GM18867 (cell line): ENCODE data around the gene ACSL5.
"Not testable (repeated sequence)": the region's sequence is repeated elsewhere in the genome, so short reads cannot be mapped to it uniquely, and the experiment has no call there.

ENCODE experiments used
- ATAC-seq: cut with Tn5 transposase; IDR thresholded peaks from one replicate; pipeline ENCODE4 v1.9.1; 2021; ENCODE audit warnings: mild to moderate bottlenecking, moderate library complexity; ENCODE audit not compliant: unreplicated experiment

Gene ACSL5

GRCh38 chr10:112406806-112407205 is 32.9 kb downstream of the ACSL5 start:
- not testable (repeated sequence) for ATAC-seq

DNA sequence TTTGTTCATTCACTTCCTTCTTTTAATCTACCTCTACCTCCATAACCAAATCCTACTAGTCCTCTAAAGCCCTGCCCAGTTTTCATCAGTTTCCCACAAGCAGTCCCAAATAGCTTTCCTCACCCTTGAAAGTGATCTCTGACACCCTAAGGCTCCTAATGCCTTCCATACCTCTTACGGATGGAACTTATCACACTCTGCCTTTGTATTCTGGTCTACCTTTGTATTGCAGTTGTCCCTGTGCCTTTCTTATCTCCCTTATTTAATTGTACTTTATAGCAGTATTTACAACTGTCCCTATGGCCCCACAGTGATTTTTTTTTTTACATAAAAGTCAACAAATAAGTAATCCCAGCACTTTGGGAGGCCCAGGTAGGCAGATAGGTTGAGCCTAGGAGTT is 33.8 kb downstream of the ACSL5 start:
- no peak for ATAC-seq

- no peak for ATAC-seq
Measured at GRCh38 chr10:112409299-112409698, 35.4 kb downstream of the ACSL5 start.

DNA sequence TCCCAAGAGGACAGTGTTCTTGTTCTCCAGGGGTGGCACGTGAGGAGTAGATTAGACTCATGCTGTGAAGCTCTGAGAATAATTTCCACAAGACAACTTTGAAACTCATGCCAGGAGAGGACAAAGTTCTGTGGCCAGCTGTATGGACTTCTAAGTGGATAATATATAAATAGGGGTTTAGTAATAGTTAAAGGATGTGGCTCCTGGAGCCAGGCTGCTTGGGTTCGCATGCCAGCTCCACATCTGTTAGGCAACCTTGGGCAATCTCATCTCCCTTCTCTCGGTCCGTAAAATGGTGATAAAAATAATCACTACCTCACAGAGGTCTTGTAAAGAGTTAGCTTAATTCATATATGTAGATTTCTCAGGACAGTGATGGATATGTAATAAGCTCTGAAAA is 35.8 kb downstream of the ACSL5 start:
- ATAC-seq = no peak

- no peak for ATAC-seq
Measured at GRCh38 chr10:112412696-112413095, 38.8 kb downstream of the ACSL5 start.

DNA sequence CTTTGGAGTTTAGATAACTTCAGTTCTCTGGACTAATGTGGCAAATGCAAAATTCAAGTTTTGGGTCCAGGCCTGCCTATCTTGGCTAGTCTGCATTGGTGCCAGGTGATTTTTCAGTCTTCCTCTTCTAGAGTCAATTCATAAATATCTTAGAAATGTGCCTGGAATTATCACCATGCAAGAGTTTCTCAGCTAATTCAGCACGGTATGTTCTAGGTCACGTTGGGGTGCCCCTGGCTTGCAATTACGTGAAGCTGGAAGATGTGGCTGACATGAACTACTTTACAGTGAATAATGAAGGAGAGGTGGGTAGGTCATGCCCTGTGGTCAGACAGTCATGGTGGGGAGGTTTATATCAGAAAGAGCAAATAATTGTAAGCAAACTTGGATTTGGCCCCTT is 47.8 kb downstream of the ACSL5 start:
- ATAC-seq = no peak

DNA sequence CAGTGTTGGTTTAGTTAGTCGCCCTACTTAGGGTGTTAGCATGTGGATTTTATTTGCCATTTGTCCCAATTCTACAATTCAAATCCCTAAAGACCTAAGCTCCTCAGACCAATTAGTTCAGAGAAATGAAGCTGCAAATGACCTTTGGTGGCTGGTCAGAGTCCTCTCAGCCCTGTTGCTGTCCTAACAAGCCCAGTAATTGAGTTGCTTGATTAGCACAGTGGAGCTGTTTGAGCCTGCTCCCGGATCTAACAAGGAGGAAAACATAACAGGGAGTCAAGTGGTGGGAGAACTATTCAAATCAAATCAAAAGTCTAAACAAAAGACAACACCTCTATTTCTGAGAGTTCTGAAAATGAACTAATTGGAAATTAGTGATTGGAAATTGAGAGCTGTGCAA is 50.7 kb downstream of the ACSL5 start:
- ATAC-seq = no peak

DNA sequence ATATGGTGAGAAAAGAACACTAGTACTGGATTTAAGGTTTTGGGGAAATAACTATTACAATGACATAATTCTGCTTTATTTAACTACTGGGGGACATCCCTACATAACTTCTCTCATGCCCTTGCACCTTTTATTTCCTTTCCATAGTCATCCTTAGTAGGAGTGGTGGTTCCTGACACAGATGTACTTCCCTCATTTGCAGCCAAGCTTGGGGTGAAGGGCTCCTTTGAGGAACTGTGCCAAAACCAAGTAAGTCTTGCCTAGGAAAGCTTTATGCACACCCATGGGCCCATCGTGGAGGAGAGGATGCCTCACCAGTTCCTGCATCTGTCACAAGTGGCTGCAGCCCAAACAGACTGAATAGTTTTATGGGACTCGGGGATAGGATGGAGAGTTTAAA is 52.2 kb downstream of the ACSL5 start:
- ATAC-seq = no peak

GRCh38 chr10:112429147-112429546 is 55.2 kb downstream of the ACSL5 start:
- peak; percentile 70 for ATAC-seq

GRCh38 chr10:112429654-112430230 is 55.8 kb downstream of the ACSL5 start:
- peak; percentile 8 for ATAC-seq

DNA sequence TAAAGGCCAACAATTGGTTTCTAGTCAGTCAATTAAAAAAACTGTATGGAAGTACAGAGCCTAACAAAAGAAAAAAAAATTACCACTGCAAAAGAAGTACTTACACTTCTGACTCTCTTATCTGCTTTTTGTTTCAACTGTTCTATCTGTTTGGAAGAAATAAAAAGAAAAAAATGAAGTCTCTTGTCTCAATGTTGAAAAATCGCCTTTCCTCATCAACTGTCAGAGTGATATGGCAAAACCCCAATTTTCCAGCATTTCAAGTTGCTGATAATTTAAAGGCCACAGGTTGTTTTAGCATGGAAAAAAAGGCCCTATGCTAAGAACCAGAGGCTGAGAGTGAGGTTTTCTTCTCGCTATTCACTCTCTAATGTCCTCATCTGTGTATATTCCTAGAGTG is 59.2 kb downstream of the ACSL5 start:
- no peak for ATAC-seq

DNA sequence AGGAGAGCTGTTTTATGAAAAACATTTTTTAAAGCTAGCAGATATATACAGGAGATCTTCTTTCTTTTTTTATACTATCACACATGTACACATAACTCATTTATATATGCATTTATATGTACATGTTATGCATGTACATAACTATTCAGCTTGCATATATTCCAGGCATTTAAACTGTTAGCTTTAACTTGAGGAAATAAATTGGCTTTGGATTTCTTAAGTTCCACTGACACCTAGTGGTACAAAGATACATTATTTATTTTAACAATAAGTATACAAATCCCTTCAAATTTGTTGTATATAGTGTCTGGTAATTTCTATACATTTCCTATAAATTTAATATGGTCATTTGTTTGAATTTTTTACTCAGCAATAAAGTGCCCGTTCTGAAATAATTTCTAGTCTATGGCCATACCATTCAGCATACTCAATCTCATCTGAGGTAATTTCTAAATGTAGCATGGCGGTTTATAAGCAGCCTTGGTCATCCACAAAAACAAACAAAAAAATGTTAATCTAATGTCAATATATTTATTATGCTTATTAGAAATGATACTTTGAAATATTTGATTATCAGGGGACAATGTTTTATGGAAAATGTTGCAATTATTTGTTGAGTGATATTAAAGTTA is 61.2 kb downstream of the ACSL5 start:
- peak; percentile 53 for ATAC-seq

GRCh38 chr10:112438356-112438755 is 64.4 kb downstream of the ACSL5 start:
- no peak for ATAC-seq

- ATAC-seq = no peak
Measured at GRCh38 chr10:112441520-112441919, 67.6 kb downstream of the ACSL5 start.

- ATAC-seq = no peak
Measured at GRCh38 chr10:112442063-112442462, 68.1 kb downstream of the ACSL5 start.

DNA sequence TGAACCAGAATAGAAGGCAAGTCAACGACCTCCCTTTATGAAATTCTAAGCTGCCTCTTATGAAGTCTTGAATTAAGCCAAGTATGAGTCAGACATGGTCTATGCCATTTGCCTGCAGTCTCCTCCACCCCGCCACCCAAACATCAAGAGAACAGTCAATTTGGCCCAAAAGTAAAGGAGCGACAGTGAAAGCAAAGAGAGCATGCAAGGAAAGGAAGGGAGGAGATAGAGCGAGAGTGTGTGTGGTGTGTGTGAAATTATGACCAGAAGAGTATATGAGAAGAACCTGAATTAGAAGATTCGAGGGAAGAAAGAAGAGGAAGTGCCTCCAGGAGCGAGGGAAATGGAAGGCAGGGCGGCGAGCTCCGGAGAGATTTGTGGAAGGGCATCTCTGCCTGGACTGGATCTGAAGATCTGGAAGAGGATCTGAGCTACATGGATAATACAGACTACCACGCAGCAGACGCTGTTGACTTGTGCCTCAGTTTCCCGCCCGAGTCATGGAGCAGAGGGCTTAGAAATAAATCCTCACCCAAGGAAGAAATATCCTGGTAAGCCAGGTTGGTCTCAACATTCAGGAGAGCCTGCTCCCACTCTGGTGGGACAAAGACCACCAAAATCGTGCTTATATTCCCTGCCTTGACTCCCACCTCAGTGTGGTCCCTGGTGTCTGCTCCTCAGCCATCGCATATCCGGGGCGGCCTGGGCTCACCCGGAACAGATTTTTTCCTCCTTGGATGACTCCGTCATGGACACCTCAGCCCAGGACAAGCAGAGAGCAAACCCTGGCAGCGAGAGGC is 72.3 kb downstream of the ACSL5 start:
- no peak for ATAC-seq

DNA sequence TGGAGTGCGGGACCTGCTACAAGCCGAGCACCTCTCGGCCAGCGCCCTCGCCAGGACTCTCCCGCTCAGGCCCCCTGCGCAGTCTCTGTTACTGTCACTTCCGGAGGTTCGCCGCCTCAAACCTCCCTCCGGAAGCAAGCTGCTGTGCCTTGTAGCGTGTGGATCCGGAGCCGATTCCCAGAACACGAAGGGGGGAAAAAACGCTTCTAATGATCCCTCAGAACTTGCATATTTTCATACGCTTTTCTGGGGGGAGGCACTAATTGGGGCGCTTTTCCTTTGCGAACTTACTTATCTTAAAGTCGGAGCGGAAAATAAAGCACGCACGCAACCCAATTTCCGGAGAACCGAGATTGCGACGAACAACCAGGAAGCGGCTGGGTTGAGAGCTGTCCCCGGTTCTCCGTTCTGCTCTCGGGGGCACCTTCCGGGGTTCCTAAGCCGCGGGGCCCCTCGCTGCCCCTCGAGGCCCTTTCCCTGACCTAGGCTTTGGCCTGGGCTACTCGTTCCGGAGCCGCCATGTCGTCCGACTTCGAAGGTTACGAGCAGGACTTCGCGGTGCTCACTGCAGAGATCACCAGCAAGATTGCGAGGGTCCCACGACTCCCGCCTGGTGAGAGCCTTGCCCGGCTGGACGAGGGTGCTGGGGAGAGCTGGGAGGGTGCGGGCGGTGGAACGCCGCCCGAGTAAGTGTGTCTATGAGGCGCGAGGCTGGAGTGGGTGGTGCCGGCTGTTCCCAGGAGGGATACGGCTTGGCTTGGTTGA is 73.1 kb downstream of the ACSL5 start, which contains the start of the genes VTI1A and ZDHHC6:
VTI1A (plus strand) TSS at position 361 of the 765 bp plus-strand sequence; CDS start at position 520, 159 bp downstream.
ZDHHC6 (minus strand) TSS at position 60 of the 765 bp plus-strand sequence. CDS start 1,478 bp downstream, outside the sequence.
- ATAC-seq = peak; percentile 94

- no peak for ATAC-seq
Measured at GRCh38 chr10:112447620-112447928, 73.7 kb downstream of the ACSL5 start.

GRCh38 chr10:112448888-112449287 is 75.0 kb downstream of the ACSL5 start:
- no peak for ATAC-seq

- ATAC-seq = no peak
Measured at GRCh38 chr10:112454910-112455779, 81.2 kb downstream of the ACSL5 start.
